Thymus (tissue), 14 donors: ENCODE results near the gene CPA4. TPM values are rescaled to one million over a fixed set of nuclear protein-coding genes. Genes with fewer than 3 reads are reported as not detected.
"Not testable (repeated sequence)": the region's sequence is repeated elsewhere in the genome, so short reads cannot be mapped to it uniquely, and the experiment has no call there.

Source experiments
- DNase-seq, 9 donors: peaks; one replicate each; pipeline ENCODE4 v3.0.0-alpha.2; 2013; ENCODE audit warnings: low spot score in 9 of 9, low read depth in 6 of 9, missing footprints in 1 of 9
- H3K27ac ChIP-seq, 2 donors: one replicate each; pipeline ENCODE4 v1.5.1; 2013; ENCODE audit warnings: control low read depth in 1 of 2, low read depth in 1 of 2, low read length in 1 of 2, mild to moderate bottlenecking in 1 of 2, moderate library complexity in 1 of 2
- H3K27me3 ChIP-seq, 2 donors: one replicate each; pipeline ENCODE4 v1.5.1; 2013; ENCODE audit warnings: low read length in 1 of 2; ENCODE audit not compliant: control insufficient read depth in 2 of 2, insufficient read depth in 1 of 2
- H3K36me3 ChIP-seq, 2 donors: one replicate each; pipeline ENCODE4 v1.5.1; 2013; ENCODE audit warnings: low read length in 1 of 2, mild to moderate bottlenecking in 1 of 2, moderate library complexity in 1 of 2; ENCODE audit not compliant: control insufficient read depth in 2 of 2, insufficient read depth in 2 of 2
- H3K4me1 ChIP-seq, 2 donors: one replicate each; pipeline ENCODE4 v1.5.1; 2013; ENCODE audit warnings: low read length in 2 of 2; ENCODE audit not compliant: control insufficient read depth in 2 of 2, insufficient read depth in 2 of 2
- H3K4me3 ChIP-seq, 2 donors: one replicate each; pipeline ENCODE4 v1.5.1; 2013; ENCODE audit warnings: low read length in 2 of 2, control low read depth in 1 of 2, mild to moderate bottlenecking in 1 of 2
- H3K9me3 ChIP-seq, 2 donors: one replicate each; pipeline ENCODE4 v1.5.1; 2013; ENCODE audit warnings: low read length in 1 of 2, mild to moderate bottlenecking in 1 of 2; ENCODE audit not compliant: control insufficient read depth in 2 of 2, insufficient read depth in 1 of 2
- WGBS: extraction: QIAGEN DNeasy Blood & Tissue Kit; methylation state at CpG from one replicate; pipeline ENCODE4 v1.1.7; 2013; 5-methylcytosine and 5-hydroxymethylcytosine counted together
- long read RNA-seq, 10 donors: transcript quantifications; one replicate each; lab custom pipeline, GENCODE V29; 2026
- polyA plus RNA-seq: library from polyadenylated mRNA; stranded (reverse); fragments of 200-250 nt; gene quantifications from one replicate; pipeline ENCODE4 v1.2.3, GENCODE V29; 2013
- total RNA-seq: library from RNA; stranded (reverse); fragments of 120-200 nt; gene quantifications from one replicate; pipeline ENCODE4 v1.2.4, GENCODE V29; 2013
- donor health status: healthy.

The CPA4 gene
- total RNA-seq (0.99 TPM), polyA plus RNA-seq (0.96 TPM)
- long read RNA-seq, donor 1, result 0 reads
- long read RNA-seq, donor 2, result 0 reads
- long read RNA-seq, donor 3, result 0 reads
- long read RNA-seq, donor 4, result 0 reads
- long read RNA-seq, donor 5, result 0 reads
- long read RNA-seq, donor 6, result 0 reads
- long read RNA-seq, donor 7, result 0 reads
- long read RNA-seq, donor 8, result 0 reads
- long read RNA-seq, donor 9, result 0 reads
- long read RNA-seq, donor 10, result 0 reads

GRCh38 chr7:130292682-130293257, at the start of gene CPA4:
Gene CPA4 (plus strand): TSS chr7:130293161. CDS start chr7:130293181, 20 bp downstream.
- DNase-seq, result no peak
- Histone ChIP-seq H3K9me3 (peaks cover under 1 to 15% of the 10 kb centered on the region in 2 donors), H3K36me3 (no peaks in the 10 kb centered on the region), H3K27ac (peak within 1 kb of the TSS in 1 of 2 donors; percentile 44), H3K4me1 (peaks cover 3 to 24% of the 10 kb centered on the region in 2 donors), H3K4me3 (no peak within 1 kb of the TSS), H3K27me3 (no peaks in the 10 kb centered on the region)
- 89% methylated on average over 1 of the region's 1 CpG for WGBS

- not testable (repeated sequence) for H3K27me3 ChIP-seq, H3K4me1 ChIP-seq, H3K27ac ChIP-seq, H3K36me3 ChIP-seq, H3K4me3 ChIP-seq, H3K9me3 ChIP-seq
- WGBS, result 78% methylated on average over 1 of the region's 1 CpG
- peak in 1 of 9 donors; percentile 29 for DNase-seq
Observed at GRCh38 chr7:130243486-130243885, 49.5 kb upstream of the CPA4 start.

GRCh38 chr7:130246491-130246890, 46.5 kb upstream of the CPA4 start:
- DNase-seq, H3K36me3 ChIP-seq, H3K27ac ChIP-seq, H3K4me1 ChIP-seq, H3K9me3 ChIP-seq, H3K4me3 ChIP-seq, H3K27me3 ChIP-seq: not testable (repeated sequence)
- WGBS, result 98% methylated on average over 1 of the region's 1 CpG

- not testable (repeated sequence) for H3K27ac ChIP-seq, DNase-seq, H3K27me3 ChIP-seq, H3K36me3 ChIP-seq, H3K4me1 ChIP-seq, H3K9me3 ChIP-seq, H3K4me3 ChIP-seq
- 98% methylated on average over 5 of the region's 5 CpGs for WGBS
Observed at GRCh38 chr7:130248842-130249241, 44.1 kb upstream of the CPA4 start.

GRCh38 chr7:130249626-130250025, 43.3 kb upstream of the CPA4 start:
- peaks cover 0 to 12% of the 10 kb centered on the region in 2 donors for H3K9me3 ChIP-seq
- H3K36me3 ChIP-seq, H3K4me1 ChIP-seq, H3K27me3 ChIP-seq, DNase-seq, H3K27ac ChIP-seq, H3K4me3 ChIP-seq: not testable (repeated sequence)
- 97% methylated on average over 3 of the region's 3 CpGs for WGBS

- DNase-seq, result no peak
- 93% methylated on average over 6 of the region's 6 CpGs for WGBS
- Histone ChIP-seq H3K36me3 (no peaks in the 10 kb centered on the region), H3K4me1 (no peaks in the 10 kb centered on the region), H3K27me3 (no peaks in the 10 kb centered on the region), H3K4me3 (no peak overlapping the region), H3K27ac (no peak overlapping the region), H3K9me3 (peaks cover 1 to 18% of the 10 kb centered on the region in 2 donors)
Observed at GRCh38 chr7:130254555-130254954, 38.4 kb upstream of the CPA4 start.

- H3K4me1 ChIP-seq, result no peaks in the 10 kb centered on the region
- H3K36me3 ChIP-seq, result no peaks in the 10 kb centered on the region
- H3K27ac ChIP-seq, result no peak overlapping the region
- H3K4me3 ChIP-seq, result no peak overlapping the region
- no peak for DNase-seq
- H3K9me3 ChIP-seq, result peaks cover 1 to 23% of the 10 kb centered on the region in 2 donors
- 93% methylated on average over 2 of the region's 2 CpGs for WGBS
- H3K27me3 ChIP-seq, result no peaks in the 10 kb centered on the region
Observed at GRCh38 chr7:130256704-130257103, 36.3 kb upstream of the CPA4 start.

- DNase-seq, result no peak
- H3K9me3 ChIP-seq, result peaks cover 1 to 28% of the 10 kb centered on the region in 2 donors
- WGBS, result 94% methylated on average over 1 of the region's 1 CpG
- peaks cover 0 to 12% of the 10 kb centered on the region in 2 donors for H3K4me1 ChIP-seq
- no peak overlapping the region for H3K27ac ChIP-seq
- no peak overlapping the region for H3K4me3 ChIP-seq
- H3K36me3 ChIP-seq, result no peaks in the 10 kb centered on the region
- no peaks in the 10 kb centered on the region for H3K27me3 ChIP-seq
Observed at GRCh38 chr7:130258494-130259078, 34.4 kb upstream of the CPA4 start.

GRCh38 chr7:130262448-130262847, 30.5 kb upstream of the CPA4 start:
- Histone ChIP-seq H3K36me3 (no peaks in the 10 kb centered on the region), H3K4me3 (no peak overlapping the region), H3K27me3 (no peaks in the 10 kb centered on the region), H3K27ac (no peak overlapping the region), H3K4me1 (peaks cover 0 to 19% of the 10 kb centered on the region in 2 donors), H3K9me3 (peaks cover 0 to 13% of the 10 kb centered on the region in 2 donors)
- DNase-seq, result no peak
- WGBS, result 81% methylated on average over 2 of the region's 2 CpGs
